Measurements from ENCODE around the gene PARD6A. TPM values are rescaled to one million over a fixed set of nuclear protein-coding genes. Genes with fewer than 3 reads are reported as not detected.

The PARD6A gene
- total RNA-seq, 2 donors from 2014 or later, result 4.6 to 10.3 TPM

DNA sequence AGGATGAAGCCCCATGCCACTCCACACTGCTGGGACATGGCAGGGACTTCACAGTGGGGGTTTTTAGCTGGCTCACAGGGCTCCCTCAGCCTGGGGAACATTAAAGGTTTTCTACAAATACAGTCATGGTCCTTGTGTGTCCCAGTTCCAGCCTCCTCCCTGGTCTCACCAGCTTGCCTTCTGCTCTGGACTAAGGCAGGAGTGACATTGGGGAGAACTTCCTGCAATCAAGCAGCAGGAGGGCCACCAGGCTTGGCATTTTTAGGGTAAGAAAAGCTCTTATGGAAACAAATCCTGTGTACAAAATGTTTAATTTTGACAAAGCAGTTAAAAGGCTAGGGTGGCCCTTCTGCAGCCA is 1.9 kb downstream of the PARD6A start:
- Histone ChIP-seq H3K4me1 (peaks cover 21% of the 10 kb centered on the region), H3K27ac (no peak overlapping the region), H3K36me3 (no peaks in the 10 kb centered on the region), H3K27me3 (no peaks in the 10 kb centered on the region), H3K4me3 (no peak overlapping the region), H3K9me3 (no peaks in the 10 kb centered on the region), H3K9ac (ENCODE audit: low read depth in 2 of 2, low read length in 2 of 2) (no peak overlapping the region)
- TF ChIP-seq, protein P1, sequence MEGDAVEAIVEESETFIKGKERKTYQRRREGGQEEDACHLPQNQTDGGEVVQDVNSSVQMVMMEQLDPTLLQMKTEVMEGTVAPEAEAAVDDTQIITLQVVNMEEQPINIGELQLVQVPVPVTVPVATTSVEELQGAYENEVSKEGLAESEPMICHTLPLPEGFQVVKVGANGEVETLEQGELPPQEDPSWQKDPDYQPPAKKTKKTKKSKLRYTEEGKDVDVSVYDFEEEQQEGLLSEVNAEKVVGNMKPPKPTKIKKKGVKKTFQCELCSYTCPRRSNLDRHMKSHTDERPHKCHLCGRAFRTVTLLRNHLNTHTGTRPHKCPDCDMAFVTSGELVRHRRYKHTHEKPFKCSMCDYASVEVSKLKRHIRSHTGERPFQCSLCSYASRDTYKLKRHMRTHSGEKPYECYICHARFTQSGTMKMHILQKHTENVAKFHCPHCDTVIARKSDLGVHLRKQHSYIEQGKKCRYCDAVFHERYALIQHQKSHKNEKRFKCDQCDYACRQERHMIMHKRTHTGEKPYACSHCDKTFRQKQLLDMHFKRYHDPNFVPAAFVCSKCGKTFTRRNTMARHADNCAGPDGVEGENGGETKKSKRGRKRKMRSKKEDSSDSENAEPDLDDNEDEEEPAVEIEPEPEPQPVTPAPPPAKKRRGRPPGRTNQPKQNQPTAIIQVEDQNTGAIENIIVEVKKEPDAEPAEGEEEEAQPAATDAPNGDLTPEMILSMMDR (IDR thresholded peaks at IDR 0.05), result no peak
- intact Hi-C loops (cut with DNase I), result loop anchor here (10.0 kb wide), 1 partner anchor 138 kb away; the partner anchor contains the start of gene RIPOR1
- no peak for DNase-seq

- H3K9ac ChIP-seq (ENCODE audit: low read depth in 2 of 2, low read length in 2 of 2), result no peak overlapping the region
- peaks cover 23% of the 10 kb centered on the region for H3K4me1 ChIP-seq
- H3K27ac ChIP-seq, result no peak overlapping the region
- H3K4me3 ChIP-seq, result no peak overlapping the region
- no peaks in the 10 kb centered on the region for H3K27me3 ChIP-seq
- TF ChIP-seq, protein P1 (IDR thresholded peaks at IDR 0.05), result no peak
- no peaks in the 10 kb centered on the region for H3K9me3 ChIP-seq
- H3K36me3 ChIP-seq, result no peaks in the 10 kb centered on the region
- DNase-seq, result no peak
- intact Hi-C loops (cut with DNase I), result loop anchor here (10.0 kb wide), 1 partner anchor 139 kb away; the partner anchor contains the start of gene RIPOR1
Observed at GRCh38 chr16:67663151-67663876, 2.6 kb downstream of the PARD6A start.

- no peaks in the 10 kb centered on the region for H3K9me3 ChIP-seq
- DNase-seq, result no peak
- H3K4me1 ChIP-seq, result peaks cover 23% of the 10 kb centered on the region
- H3K9ac ChIP-seq (ENCODE audit: low read depth in 2 of 2, low read length in 2 of 2), result no peak overlapping the region
- H3K4me3 ChIP-seq, result no peak overlapping the region
- no peak overlapping the region for H3K27ac ChIP-seq
- no peaks in the 10 kb centered on the region for H3K36me3 ChIP-seq
- TF ChIP-seq, protein P1 (IDR thresholded peaks at IDR 0.05), result no peak
- no peaks in the 10 kb centered on the region for H3K27me3 ChIP-seq
- intact Hi-C loops (cut with DNase I), result loop anchor here (10.0 kb wide), 1 partner anchor 139 kb away; the partner anchor contains the start of gene RIPOR1
Observed at GRCh38 chr16:67663877-67664222, 3.1 kb downstream of the PARD6A start.

DNA sequence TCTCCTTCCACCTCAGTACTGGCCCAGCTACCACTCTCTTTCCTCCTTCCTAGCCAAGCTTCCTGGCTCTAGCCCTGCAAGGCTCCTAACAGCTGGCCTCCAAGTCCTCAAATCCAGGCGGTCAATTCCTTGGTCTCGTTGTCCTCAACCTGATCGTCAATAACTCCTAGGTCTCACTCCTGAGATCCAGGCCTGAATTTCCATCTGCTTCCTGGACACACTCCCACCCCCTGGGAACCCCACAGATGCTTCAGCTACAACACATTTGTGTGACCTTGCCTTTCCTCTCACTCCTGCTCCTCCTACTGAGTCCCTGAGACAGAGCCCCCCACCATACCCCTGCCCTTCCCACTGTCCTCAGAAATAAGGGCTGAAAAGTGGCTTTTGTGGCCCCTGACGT is 3.5 kb downstream of the PARD6A start:
- Histone ChIP-seq H3K9ac (ENCODE audit: low read depth in 2 of 2, low read length in 2 of 2) (no peak overlapping the region), H3K27ac (no peak overlapping the region), H3K4me3 (no peak overlapping the region), H3K9me3 (no peaks in the 10 kb centered on the region), H3K4me1 (peaks cover 19% of the 10 kb centered on the region), H3K27me3 (no peaks in the 10 kb centered on the region), H3K36me3 (no peaks in the 10 kb centered on the region)
- TF ChIP-seq, protein P1 (IDR thresholded peaks at IDR 0.05), result no peak
- no peak for DNase-seq
- intact Hi-C loops (cut with DNase I), result loop anchor here (10.0 kb wide), 1 partner anchor 139 kb away; the partner anchor contains the start of gene RIPOR1

GRCh38 chr16:67664871-67665270 is 4.1 kb downstream of the PARD6A start:
- Histone ChIP-seq H3K36me3 (no peaks in the 10 kb centered on the region), H3K4me3 (no peak overlapping the region), H3K27me3 (no peaks in the 10 kb centered on the region), H3K4me1 (peaks cover 17% of the 10 kb centered on the region), H3K9me3 (no peaks in the 10 kb centered on the region), H3K27ac (no peak overlapping the region), H3K9ac (ENCODE audit: low read depth in 2 of 2, low read length in 2 of 2) (no peak overlapping the region)
- TF ChIP-seq, protein P1 (IDR thresholded peaks at IDR 0.05), result no peak
- intact Hi-C loops (cut with DNase I), result loop anchor here (10.0 kb wide), 1 partner anchor 140 kb away; the partner anchor contains the start of gene RIPOR1
- no peak for DNase-seq
